NCI-H2029 treated with DMSO at 0.1 percent for 48 hours (cell line): ENCODE data around the gene TRPV4.

Source experiments
- DNase-seq: peaks from one replicate; lab custom pipeline; 2025; lab: John Stamatoyannopoulos, UW

Gene TRPV4

DNA sequence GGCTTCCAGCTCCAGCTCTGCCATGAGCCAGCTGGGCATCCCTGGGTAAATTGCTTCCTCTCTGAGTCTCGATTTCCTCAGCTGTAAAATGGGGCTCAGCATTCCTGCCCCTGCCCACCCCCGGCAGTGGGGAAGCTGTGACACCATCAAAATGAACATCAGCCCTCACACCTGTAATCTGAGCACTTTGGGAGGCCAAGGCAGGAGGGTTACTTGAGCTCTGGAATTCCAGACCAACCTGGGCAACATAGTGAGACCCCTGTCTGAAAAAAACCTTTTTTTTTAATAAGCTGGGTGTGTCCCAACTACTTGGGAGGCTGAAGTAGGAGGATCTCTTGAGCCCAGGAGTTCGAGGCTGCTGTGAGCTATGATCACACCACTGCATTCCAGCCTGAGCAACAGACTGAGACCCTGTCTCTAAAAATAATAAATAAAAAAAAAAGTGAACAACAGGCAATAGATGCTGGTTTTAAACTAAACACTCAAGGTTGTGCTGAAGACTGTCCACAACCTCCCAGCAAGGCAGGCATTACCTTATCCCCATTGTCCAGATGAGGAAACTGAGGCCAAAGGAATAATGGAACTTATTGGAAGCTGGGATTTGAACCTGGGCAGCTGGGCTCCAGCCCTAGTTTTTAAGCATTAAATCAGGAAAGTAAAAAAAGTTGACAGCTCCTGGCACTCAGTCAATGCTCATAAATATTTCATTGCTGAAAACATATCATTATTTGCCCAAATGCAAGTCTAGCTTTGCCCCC, 4.3 kb downstream of the TRPV4 start:
- no peak for DNase-seq

DNA sequence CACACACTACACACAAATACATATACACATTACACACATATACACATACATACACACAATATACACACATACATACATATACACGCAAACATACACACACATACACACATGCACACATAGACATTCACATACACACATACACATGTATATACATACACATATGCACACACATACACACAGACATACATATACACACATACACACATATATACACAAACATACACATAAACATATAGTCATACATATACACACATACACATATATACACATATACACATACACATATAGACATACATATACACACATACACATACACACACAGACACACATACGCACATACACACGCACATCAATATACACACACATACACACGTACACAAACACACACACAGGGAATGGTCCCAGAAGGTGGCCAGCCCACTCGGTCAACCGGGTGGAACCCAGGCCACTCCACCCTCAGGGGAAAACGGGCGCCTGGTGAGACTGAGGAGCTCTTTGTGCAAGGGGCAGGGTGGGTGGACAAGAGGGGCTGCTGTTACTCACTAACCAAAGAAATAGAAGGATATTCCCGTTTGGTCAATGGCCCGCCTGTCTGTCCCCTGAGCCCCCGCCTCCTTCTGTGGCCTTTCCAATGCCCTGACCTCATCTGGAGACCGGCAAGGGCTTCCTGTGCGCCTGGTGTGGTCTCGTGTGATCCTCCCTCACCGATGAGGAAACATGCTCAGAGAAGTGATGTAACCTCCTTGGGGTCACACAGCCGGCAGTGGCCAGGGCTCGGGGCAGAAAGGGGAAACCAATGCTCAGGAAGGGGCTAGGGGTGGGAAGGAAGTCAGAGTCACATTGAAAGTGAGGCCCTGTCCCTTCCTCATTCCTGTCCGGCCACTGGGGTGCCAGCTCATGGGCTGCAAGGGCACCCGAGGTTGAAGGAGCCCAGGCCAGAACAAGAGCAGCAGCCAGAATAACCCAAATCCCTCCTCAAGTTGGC, 5.3 kb downstream of the TRPV4 start:
- DNase-seq: no peak

DNA sequence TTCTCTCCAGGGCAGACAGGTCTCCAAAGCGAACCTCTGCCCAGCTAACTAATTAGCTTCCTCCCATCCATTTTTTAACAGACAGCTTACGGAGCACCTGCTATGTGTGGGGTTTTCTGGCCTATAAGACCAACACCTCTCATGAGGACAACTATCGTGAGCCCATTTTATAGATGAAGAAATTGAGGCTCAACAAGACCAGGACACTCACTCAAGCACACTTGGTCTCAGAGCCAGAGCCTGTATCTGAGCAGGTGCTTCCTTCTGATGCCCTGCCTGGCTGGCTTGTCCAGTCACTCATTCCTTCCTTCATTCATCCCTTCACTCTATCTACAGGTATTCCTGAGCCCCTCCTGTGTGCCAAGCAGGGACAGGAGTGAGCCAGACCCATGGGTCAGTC, 6.1 kb downstream of the TRPV4 start:
- DNase-seq: no peak

DNA sequence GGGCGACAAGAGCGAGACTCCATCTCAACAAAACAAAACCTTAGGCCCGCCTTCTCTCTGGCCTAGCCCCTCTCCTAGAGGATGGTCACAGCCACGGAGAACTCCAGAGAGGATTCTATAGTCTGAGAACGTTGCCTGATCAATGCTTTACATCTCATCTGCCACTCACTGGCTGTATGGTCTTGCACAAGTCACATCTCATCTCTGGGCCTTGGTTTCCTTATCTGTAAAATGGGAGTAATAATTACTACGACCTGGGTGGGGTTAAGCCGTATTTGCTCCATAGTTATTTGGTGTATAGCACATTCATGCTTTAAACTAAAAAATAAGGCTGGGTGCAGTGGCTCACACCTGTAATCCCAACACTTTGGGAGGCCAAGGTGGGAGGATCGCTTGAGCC, 8.5 kb downstream of the TRPV4 start:
- no peak for DNase-seq

DNA sequence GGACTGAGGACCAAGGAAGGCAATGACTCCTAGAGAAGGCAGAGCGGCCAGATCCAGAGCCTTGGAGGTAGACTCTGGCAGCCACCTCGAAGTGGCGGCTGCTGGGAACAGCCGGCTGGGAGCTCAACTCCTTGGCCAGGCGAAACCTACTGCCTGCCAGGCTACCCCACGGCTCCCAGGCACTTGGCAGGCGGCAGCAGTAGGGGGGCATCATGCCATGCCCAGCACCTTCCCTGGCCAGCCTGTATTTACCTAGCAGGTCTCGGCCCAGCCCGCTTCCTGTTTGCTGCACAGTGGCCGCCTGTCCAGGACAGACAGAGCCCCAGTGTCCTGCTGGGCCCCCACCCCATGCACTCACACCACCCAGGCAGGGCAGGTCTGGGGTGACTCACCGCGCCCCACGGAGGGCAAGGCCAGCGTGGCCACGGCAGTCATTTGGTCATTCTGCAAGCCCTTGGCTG, 10.2 kb downstream of the TRPV4 start:
- no peak for DNase-seq

- no peak for DNase-seq
Observed at GRCh38 chr12:109822416-109822815, 10.8 kb downstream of the TRPV4 start.

DNA sequence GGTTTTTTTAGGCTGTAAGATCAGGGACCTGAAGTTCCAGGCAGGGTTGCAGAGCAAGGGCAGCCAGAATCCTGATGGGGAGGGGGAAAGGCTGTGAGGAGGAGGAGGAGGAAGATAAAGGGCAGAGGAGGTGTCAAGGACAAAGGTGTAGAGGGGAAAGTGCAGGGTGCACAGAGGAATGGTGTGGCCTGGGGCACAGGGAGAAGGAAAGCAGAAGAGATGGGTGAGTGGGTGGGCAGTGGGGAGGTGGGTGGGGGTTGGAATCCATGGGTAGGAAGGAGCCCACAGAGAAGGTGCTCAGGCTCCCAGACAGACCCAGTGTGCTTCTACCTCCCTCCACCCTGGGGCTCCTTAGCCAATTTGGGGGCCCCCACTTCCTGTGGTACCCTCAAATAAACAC, 11.2 kb downstream of the TRPV4 start:
- no peak for DNase-seq

DNA sequence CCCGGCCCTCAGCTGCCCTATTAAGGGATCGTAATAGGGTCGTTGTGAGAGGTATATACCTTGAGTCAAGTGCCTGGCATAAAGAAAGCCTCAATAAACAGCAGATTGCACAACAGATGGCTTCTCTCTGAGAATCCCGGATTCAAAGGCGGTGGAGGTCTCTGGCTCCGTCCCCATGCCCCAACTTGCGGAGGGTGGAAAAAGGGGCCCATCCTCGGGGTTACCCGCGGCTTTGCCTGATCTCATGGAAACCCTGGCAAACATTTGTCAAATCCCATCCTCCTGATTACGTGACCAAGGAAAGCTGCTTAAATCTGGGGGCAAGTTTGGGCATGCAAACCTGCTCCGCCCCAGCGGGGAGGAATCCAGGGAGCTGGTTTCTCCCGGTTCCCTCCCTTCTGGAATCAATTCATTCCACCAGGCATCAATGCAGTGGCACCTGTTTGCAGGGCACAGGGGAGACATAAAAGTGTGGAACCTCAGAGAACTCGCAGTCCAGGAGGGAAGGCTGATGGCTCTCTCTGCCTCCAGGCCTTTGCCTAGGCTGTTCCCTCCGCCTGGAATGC, 12.3 kb downstream of the TRPV4 start:
- no peak for DNase-seq

- no peak for DNase-seq
Observed at GRCh38 chr12:109818905-109819500, 14.2 kb downstream of the TRPV4 start.

- DNase-seq: no peak
Observed at GRCh38 chr12:109818253-109818652, 14.9 kb downstream of the TRPV4 start.

- DNase-seq: no peak
Observed at GRCh38 chr12:109817627-109818231, 15.5 kb downstream of the TRPV4 start.

DNA sequence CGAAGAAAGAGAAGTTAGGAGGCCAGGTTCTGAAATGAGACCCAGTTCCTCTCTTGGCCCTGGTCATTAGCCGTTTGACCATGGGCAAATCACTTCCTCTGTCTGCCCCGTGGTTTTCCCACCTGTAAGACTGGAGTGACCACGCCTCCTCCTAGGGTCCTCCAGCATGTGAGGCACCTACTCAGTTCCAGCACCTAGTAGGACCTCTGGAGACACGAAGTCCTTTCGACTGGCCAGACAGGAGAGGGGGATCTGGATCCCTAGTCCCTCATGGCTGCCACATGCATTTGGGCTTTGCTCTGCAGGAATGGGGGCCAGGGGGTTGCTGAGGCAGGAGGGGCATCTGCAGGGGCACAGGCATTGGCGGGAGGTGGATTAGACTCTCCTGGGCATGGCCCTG, 16.3 kb downstream of the TRPV4 start:
- DNase-seq: no peak

- no peak for DNase-seq
Observed at GRCh38 chr12:109815757-109816617, 17.2 kb downstream of the TRPV4 start.

DNA sequence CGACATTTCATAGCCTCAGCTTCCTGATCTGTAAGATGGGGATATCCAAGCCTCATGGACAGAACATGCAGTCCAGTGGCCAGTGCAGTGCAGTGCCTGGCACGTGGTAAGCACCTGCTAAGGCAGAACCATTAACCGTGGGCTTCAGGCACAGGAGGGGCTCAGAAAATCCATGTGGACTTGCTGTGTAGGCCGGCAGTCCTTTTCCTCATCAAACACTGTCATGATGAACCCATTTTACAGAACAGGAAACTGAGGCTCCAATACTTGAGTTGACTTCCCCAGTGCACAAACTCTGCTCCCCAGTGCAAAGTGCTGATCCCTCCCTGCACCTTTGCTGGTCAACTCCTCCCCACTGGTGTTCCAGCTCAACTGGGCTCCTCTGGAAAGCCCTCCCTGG, 18.0 kb downstream of the TRPV4 start:
- DNase-seq: no peak

DNA sequence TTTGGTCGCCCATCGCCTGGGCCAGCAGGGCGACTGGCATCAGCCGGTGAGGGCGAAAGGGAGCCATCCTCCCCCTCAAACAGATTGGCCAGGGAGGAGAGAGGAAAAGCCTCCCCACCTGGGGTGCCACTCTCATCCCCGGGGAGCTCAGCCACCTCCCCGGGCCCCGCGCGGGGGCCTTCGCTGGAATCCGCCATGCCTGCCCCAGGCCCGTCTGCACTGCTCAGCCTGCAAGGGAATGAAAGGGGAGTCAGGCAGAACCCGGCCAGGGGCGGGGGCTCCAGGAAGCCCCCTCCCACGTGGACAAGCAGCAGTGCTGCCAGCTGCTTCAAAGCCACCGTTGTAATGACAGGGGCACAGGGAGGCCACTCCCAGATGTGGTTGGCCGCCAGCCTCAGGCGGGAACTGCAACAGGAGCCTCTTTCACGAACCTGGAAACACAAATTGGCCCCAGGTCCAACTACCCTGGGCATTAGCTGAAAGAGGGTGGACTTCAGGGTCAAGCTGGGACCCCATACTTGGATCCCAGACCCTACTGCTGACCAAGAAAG, 18.5 kb downstream of the TRPV4 start:
- DNase-seq: no peak

DNA sequence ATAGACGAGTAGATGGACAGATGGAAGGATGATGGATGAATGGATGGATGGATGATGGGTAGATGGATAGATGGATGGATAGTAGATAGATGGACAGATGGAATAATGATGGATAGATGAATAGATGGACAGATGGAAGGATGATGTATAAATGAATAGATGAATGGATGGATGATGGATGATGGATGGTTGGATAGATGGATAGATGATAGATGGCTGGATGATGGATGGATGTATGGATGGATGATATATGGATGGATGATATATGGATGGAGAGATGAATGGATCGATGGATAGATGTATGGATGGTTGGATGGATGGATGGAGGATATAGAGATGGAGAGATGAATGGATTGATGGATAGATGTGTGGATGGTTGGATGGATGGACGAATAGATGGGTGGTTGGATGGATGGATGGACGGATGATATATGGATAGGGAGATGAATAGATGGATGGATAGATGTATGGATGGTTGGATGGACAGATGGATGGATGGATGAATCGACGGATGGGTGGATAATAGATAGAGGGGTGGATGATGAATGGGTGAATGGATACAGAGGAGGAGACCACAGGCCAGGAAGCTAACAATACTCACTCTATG, 19.3 kb downstream of the TRPV4 start:
- no peak for DNase-seq

- no peak for DNase-seq
Observed at GRCh38 chr12:109811624-109811995, 21.6 kb downstream of the TRPV4 start.

GRCh38 chr12:109810954-109811623, 22.1 kb downstream of the TRPV4 start:
- DNase-seq: no peak

- no peak for DNase-seq
Observed at GRCh38 chr12:109808876-109809646, 24.1 kb downstream of the TRPV4 start.
